Measurements from ENCODE around the gene ALAS1.

The ALAS1 gene

DNA sequence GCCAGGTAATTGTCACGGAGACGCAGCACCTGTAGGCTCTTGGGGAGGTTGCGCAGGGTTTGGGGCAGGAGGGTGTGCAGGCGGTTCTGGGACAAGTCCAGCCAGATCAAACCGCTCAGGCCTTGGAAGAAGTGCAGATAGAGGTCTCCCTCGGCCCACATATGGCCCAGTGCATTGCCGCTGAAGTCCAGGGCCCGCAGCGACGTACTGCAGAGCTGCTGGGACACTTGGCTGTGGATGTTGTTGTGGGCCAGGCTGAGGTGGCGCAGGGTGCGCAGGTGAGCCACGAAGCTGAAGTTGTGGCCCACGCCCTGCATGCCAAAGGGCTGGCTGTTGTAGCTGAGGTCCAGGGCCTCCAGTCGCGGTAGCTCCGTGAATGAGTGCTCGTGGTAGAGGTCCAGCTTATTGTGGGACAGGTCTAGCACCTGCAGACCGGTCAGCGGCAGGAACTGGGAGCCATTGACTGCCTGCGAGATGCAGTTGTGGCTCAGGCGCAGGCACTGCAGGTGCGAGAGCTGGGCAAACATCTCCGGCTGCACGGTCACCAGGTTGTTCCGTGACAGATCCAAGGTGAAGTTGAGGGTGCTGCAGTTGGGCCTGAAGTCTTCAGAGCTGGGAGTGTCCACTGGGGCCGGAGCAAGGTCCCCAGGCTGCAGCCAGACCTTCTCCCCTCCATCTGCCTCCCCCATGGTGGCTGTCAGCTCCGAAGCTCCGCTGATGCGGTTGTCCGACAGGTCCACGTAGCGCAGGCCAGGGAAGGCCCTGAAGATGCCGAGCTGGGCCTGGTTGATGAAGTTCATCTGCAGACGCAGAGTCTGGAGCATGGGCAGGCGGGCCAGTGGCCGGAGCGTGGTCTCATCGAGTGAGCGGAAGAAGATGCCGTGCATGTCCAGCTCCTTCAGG lies 24.6 kb downstream of the ALAS1 start:
- DNase-seq = no peak

DNA sequence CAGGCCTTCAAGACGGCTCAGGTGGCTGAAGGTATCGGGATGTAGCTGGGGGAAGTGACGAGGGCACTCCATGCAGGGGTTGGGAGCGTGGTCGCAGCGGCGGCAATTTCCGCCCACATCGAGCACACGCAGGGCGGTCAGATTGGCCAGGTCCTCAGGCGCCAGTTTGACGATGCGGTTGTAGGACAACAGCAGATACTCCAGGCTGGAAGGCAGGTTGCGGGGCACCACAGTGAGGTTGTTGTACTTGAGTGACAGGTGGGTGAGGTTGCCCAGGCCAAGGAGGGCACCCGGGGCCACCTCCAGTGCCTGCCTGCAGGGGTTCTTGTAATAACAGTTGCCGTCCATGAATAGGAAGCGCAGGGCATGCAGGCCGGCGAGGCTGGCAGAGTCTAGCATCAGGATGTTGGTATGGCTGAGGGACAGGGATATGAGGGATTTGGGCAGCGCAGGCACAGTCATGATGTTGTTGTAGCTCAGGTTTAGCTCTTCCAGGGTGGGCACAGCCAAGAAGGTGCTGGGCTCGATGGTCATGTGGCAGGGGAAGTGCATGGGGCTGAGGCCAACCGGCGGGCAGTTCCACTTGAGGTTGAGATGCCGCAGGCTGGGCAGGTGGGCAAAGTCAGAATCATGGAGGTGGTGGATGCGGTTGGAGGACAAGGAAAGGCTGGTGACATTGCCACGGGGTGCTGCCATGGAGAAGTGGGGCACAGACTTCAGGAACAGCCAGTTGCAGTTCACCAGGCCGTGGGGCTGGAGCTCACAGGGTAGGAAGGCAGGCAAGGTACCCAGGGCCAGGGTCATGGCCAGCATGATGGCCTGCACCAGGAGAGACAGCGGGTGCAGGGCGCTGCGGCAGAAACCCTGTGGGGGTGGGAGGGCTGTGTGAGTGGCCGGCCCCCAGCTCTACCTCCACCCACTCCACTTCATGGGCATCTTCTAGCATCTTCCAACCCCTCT lies 25.8 kb downstream of the ALAS1 start:
- no peak for DNase-seq

DNA sequence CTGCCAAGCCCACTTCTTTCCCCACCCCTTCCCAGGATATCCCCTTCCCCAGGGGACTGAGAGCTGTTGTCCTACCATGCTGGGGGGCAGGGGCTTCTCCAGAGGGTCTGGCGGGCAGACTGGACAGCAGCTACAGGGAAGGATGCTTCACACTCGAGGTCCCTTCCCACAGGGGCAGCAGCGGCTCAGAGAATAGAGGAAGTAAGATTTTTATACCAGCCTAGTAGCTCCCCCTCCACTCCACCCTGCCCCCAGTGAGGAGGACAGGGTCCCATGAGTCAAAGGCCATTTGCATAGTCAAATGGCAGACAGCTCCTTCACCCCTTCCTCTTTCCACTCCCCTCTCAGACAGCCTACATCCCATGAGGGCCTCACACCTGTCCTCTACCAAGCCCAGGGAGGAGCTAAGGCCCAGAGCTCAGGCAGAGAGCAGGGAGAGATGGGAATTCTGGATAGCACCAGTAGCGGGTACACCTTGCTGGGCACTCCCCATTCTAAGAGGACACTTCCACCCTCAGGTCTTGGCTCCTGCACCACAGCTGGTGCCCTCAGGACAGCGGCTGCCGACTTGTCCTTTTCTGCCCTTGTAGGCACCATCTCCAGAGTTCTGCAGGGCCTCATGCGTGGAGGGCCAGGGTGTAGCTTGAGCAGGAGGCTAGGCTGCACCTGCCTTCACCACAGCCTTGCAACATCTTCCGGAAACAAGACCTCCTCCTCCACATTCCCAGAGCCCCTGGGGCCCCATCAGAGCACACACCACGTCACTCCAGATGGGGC lies 27.7 kb downstream of the ALAS1 start, which contains the start of gene TLR9:
Gene TLR9 (minus strand): TSS at position 194 of the 777 bp plus-strand sequence. CDS start 116 bp downstream, at position 78.
- no peak for DNase-seq

DNA sequence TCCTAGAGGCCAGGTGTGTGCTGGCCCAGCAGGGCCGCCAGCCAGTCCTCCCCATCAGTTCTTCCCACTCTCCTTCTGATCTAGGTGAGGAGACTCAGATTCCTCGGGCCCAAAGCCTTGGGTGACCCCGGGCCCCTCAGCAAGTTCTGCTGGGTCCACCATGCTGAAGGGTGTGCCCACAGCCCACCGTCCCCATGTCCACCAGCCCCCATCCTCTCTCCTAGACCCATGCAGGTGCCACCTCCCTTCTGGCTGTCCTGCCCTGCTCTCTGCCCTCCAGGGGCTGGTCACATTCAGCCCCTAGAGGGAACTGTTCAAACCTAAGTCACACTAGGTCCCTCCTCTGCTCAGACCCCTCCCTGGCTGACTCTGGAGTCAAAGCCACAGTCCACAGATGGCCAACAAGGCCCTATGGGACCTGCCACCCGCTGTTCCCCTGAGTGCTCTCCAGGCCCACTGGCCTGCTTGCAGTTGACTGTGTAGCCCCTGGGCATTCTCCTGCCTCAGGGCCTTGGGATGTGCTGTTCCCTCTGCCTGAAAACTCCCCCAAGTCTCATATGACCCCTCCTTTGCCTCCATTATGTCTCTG lies 28.4 kb downstream of the ALAS1 start:
- DNase-seq = no peak

DNA sequence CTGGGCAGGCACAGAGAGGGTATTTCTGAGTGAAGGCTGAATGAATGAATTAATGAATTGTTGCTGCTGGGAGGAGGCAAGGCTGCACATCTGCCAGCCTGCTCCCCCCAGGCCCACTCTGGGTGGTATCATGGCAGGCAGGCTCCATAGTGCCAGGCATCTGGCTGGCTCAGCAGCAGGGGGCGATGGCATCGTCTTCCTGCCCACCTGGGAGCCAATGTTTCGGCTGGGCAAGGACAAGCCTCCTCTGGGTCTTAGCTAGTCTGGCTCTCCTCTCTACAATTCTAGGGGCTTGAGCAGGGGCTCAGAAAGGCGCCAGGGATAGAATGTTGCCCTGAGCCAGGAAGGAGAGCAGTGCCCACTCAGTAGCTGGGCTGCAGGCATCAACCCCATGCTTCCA lies 29.2 kb downstream of the ALAS1 start:
- no peak for DNase-seq

DNA sequence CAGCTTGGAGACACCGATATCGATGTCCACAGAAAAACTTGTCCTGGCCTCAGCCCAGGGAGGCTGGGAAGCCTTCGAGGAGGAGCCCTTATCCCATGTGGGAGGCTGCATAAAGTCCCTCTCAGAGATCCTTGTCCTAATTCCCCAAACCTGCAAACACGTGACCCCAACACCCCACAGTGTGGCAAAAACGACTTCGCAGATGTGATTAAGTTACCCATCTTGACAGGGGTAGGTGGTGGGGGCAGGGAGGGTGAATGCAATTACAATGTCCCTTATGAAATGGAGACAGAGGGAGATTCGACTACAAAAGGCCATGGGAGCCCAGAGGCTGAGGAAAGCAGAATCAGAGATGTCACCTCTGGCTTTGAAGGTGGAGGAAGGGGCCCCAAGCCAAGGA lies 29.8 kb downstream of the ALAS1 start:
- DNase-seq = no peak

DNA sequence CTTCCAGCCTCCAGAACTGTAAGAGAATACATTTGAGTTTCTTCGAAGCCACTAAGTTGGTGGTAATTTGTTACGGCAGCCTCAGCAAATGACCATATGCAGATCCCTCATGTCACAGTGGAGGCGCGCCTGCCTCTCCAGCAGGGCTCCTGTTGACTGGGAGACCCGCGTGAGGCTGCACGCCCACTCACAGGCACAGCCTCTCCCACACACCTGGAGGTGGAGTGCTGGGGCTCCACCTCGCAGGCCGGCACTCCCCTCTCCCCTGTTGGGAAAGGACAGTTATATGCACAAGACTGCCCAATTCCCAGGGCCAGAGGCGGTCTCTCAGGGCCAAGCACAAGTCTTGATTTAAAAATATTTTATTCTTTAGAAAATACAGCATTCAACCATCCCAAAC lies 30.3 kb downstream of the ALAS1 start:
- DNase-seq = no peak

DNA sequence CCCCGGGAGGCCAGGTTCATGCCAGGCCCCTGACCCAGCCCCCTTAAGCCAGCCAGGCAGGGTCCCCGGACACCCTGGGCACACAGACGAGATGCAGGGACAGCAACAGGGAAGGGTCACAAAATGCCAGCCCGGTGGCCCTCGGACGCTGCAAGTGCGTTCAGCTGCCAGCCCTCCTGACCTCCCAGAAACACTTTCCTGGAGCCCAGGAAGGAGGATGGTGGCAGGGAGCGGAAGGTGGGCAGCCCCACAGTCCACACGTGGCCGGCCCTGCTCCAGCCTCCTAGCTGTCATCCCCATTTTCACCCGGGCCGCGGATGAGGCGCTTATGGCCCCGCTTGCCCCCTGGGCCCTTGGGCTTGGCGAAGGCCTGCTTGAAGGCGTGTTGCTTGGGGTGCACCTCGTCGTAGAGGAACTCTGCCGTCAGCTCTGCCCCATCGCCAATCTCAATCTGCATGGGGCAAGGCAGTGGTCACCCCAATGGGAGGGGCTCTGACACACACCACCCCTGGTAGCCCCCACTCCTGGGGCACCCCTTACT lies 30.9 kb downstream of the ALAS1 start:
- no peak for DNase-seq

DNA sequence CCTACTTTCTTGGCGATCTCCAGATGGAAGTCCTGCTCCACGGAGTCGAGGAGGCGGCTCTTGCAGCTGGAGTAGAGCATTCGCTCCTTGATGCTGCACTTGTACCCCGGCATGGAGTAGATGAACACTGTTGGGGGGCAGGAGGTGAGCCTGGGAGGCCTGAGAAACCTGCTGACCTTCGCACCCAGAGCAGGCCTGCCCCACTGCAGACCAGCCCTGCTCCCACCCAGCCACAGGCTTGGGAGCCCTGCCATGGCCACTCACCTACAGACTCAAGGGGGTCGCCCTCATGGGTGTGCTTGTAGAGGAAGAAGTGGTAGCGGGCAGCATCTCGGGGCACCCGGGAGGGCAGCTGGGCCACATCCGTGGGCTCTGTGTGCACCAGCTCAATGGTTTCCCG lies 31.7 kb downstream of the ALAS1 start:
- no peak for DNase-seq

DNA sequence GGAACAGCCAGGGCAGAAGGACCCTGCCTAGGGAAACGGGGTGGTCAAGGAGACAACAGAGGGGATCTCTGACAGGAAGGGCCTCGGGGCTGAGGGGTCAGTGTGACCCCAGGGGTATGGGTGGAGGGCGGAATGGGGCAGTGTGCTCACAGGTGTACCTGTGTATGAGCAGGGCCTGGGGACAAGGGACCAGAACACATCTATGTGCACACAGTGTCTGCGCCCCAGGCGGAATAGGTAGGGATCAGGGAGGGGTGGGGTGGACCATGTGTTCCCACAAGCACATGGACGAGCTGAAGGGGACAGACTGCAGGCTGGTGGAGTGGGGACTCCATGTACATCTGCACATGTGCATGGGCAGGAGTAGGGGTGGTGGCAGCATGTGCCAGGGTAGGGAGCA lies 32.5 kb downstream of the ALAS1 start:
- no peak for DNase-seq

DNA sequence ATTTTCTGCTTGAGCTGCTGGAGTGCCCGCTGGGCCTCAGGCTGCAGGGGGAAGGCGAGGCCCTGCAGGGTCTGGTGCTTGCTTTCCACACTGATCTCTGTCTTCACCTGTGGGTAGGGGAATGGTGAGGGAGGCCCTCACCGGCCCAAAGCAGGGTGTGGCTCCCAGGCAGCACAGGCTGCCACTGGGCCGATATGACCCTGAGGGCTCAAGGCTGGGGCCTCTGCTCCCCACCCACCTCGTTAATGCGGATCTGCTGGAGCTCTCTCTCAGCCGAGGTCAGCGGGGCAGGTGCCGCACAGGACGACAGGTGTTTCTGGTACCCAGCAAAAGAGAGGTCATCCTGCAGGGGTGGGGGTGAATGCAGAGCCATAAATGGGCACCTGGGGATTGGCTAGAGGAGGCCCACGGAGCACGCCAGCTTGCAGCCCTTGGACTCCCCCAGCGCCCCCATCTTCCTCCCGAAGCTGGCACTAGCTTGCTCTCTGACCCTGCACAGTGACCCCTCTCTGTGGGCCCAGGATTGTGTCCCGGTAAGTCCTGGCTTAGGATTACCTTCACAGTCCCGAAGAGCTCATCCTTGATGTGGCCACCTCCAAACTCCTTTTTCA lies 33.0 kb downstream of the ALAS1 start:
- no peak for DNase-seq

DNA sequence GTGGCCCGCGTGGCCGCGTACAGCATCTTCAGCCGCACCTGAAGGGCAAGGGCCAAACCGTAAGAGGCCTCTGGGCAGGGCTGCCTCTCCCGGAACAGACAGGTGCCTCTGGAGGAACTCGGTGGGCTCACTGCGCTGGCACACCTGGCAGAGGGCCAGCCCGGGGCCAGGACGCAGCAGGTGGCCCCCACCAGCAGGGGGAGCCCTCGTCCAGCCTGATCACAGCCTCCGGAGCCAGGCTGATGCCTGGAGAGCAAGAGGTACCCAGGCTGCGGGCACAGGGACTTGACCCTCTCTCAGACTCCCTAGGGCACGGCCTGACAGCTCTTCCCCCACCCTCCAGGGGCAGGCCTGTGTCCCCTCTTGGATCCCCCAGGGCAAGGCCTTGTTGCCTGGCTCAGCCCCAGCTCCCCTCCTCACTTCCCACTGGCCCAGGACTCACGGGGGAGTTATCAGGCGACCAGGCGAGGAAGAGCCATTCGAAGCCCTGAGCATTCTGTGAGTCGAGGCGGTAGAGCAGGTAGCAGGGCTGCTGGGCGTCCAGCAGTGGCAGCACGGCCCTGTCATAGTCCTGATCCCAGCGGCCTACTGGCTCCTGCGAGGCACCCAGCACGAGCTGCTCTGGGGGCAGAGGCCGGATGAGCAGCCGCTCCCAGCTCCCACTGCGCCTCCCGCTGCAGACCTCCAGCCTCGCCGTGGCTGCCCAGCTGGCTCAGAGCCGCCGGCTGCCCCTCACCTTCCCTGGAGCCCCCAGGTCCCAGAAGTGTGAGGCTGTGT lies 33.7 kb downstream of the ALAS1 start:
- peak; percentile 75 for DNase-seq

DNA sequence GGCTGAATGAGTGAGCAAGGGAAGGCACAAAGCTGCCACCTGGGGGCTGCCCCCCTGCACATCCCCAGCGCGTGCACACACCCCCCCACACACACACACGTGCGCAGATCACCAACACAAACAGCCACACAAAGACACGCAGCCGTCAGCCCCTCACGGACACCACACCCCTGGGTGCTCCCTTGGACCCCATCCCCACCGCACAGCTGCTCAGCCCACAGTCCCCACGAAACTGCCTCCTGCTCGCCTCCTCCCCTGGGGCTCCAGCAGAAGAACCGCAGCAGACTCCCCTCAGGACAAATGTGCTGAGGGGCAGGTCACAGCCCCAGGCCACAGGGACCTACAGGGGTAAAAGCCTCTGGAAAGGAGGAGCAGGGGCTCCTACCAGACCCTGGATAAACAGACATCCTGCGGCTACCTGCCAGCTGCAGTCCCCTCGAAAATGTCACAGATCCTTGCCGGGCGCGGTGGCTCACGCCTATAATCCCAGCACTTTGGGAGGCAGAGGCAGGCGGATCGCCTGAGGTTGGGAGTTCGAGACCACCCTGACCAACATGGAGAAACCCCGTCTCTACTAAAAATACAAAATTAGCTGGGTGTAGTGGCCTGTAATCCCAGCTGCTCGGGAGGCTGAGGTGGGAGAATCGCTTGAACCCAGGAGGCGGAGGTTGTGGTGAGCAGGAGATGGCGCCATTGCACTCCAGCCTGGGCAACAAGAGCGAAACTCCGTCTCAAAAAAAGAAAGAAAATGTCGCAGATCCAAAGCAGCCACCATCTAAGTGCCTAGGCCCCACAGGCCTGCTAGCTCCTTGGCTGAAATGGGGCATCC lies 34.5 kb downstream of the ALAS1 start:
- DNase-seq = no peak

DNA sequence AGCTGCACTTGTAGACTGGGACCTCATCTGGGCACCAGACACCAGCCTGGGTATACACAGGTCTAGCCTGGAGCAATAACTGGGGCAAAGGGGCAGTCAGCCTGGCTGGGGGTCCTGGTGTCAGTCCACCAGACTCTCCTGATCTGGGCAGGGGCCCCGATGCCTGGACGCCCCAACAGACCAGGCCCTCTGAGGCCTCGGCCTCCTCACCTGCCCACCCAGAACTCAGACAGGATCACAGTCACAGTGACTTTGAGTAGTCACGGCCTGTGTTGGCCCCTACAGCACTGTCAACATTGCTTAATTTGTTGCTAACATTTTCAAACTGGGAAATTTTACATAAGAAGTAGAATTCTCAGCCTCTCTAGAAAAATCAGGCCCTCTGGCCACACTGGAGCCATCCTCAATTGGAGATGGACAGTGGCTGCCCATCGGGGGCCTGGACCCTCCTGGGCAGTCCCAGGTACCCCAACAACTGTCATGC lies 35.2 kb downstream of the ALAS1 start:
- DNase-seq = no peak

DNA sequence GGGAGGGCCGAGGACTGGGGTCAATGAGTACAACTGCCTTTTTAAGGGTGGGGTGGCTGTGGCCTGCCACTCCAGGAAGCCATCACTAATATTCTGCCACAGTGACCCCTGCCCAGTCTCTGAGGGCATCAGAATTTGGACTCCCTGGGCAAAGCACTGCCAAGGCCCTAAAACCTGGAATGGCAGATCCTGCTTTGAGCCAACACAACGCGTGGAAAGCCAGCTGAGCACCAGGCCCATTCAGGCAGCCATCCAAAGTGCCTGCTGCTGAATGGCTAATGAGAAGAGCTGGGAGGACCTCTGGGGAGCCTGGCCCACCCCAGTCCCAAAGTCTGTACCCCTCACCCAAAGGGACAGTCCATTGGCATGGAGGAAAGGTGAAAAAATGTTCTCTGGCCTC lies 36.0 kb downstream of the ALAS1 start:
- DNase-seq = no peak

DNA sequence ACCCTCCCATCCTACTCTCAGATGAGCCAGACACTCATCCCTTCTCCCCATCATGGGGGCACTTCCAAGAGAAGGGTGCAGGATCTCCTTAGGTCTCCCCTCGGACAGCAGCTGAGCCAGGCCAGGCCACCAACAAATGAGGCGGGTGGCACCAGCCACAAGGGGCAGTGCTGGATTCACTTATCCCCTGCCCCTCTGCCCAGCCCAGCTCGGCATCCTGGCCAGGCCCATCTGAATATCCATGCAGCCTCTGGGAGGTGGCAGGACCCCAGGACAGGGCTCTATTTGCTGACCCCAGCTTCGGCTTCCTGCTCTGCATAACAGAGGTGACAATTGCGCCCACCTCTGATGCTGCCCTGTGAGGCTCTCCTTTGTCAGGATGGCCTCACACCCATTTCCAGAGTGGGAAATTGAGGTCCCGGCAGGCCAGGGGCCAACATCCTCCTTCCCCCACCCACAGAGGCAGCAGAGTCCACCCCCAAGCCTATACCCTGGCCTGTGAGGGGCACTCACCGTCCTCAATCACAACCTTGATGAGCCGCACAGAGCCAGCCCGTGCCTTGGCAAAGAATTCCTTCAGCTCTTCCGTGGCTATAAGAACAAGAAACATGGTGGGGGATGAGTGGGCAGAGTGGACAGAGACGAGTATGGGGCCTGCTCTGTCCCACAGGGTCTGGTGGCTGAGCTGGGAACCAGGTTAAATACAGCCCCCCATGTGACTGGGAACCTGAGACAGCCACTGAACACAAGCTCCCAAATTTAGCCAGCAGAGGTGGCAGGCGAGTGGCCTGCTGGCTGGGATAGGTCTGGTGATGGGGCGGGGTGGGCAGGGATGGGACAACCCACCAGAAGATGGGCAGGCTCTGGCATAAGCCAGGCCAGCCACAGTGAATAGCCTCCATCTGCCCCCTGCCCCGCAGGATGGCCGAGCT lies 36.8 kb downstream of the ALAS1 start:
- DNase-seq = no peak

DNA sequence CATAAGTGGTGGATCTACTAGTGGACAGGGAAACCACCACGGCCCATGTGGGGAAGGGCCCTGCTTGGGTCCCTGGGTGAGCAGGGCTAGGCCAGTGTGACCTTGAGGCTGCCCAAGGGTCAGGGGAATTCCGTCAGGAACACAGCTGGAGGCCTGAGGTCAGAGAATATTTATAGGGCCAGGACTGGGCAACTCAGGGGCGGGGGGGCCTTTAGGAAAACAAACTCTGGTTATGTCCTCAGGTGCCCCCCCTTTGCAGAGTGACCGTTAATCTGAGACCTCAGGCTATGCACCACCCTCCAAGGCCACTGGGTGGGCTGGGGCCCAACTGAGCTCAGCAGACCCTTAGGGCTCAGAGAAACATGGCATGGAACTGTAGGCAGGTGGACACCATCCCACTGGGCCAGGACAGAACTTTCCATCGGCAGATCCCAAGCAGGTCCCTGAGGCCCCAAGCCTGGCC lies 38.5 kb downstream of the ALAS1 start:
- no peak for DNase-seq

DNA sequence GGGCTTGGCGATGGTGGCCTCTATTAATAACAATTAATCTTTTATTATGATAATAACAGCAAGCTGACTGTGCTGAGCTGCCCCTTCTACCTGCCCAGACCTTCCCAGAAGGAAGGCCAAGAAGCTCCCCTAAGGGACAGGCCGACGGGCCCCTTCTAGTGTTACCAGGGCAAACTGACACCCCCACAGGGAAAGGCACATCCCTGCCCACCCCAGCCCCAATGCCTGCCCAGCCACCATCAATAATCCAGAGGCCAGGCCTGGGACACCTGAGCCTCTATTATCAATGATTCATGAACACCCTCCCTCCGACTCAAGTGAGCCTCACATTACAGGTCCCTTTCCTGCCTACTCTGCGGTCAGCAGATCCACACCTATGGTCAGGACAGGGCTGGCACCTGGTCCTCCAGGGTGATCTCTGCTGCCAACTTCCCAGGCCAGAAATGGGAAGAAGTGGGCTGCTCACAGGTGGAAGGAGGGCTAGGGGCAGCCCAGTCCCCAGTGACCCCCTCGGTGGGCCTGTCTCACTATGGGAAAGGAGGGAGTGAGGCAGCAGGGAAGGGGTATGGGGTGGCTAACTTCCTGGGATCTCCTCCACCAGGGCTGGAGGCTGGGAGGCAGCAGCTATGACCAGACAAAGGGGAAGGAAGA lies 39.2 kb downstream of the ALAS1 start:
- DNase-seq = no peak
